Osteocyte (in vitro differentiated cells): Measurements from ENCODE around the gene COL23A1. TPM values are rescaled to one million over a fixed set of nuclear protein-coding genes. Genes with fewer than 3 reads are reported as not detected.

Source experiments
- DNase-seq: peaks from one replicate; pipeline ENCODE4 v3.0.0; 2021; ENCODE audit warnings: mixed read lengths; ENCODE audit not compliant: unreplicated experiment; ENCODE audit errors: extremely low spot score
- H3K27ac Mint-ChIP-seq: one replicate; pipeline ENCODE4 v1.8.0; 2021; ENCODE audit warnings: mild to moderate bottlenecking, mixed read lengths; ENCODE audit not compliant: unreplicated experiment
- H3K27me3 Mint-ChIP-seq: one replicate; pipeline ENCODE4 v1.8.0; 2021; ENCODE audit warnings: mixed read lengths; ENCODE audit not compliant: unreplicated experiment
- H3K36me3 Mint-ChIP-seq: one replicate; pipeline ENCODE4 v1.8.0; 2021; ENCODE audit warnings: mixed read lengths; ENCODE audit not compliant: unreplicated experiment
- H3K4me1 Mint-ChIP-seq: one replicate; pipeline ENCODE4 v1.8.0; 2021; ENCODE audit warnings: mixed read lengths; ENCODE audit not compliant: unreplicated experiment
- H3K4me3 Mint-ChIP-seq: one replicate; pipeline ENCODE4 v1.8.0; 2021; ENCODE audit warnings: mild to moderate bottlenecking, moderate library complexity, mixed read lengths; ENCODE audit not compliant: unreplicated experiment
- H3K9me3 Mint-ChIP-seq: one replicate; pipeline ENCODE4 v1.8.0; 2021; ENCODE audit warnings: mixed read lengths; ENCODE audit not compliant: unreplicated experiment
- CTCF ChIP-seq: fragments of 200-600 bp; sonication (generic); IDR thresholded peaks from 2 replicates; pipeline ENCODE4 v1.5.0; 2021; ENCODE audit warnings: antibody characterized with exemption, mild to moderate bottlenecking, moderate library complexity
- total RNA-seq: library from RNA; stranded (reverse); gene quantifications from 2 replicates; pipeline ENCODE4 v1.2.1, GENCODE V29; 2021

The COL23A1 gene
- total RNA-seq, 1 donor from 2014 or later: not detected

- H3K9me3 Mint-ChIP-seq: no peaks in the 10 kb centered on the region
- DNase-seq: no peak
- no peak overlapping the region for H3K4me3 Mint-ChIP-seq
- no peaks in the 10 kb centered on the region for H3K27me3 Mint-ChIP-seq
- no peaks in the 10 kb centered on the region for H3K4me1 Mint-ChIP-seq
- no peaks in the 10 kb centered on the region for H3K36me3 Mint-ChIP-seq
- no peak overlapping the region for H3K27ac Mint-ChIP-seq
- TF ChIP-seq CTCF: no peak
These were observed 44.1 kb downstream of the COL23A1 start for GRCh38 chr5:178545941-178546674.

GRCh38 chr5:178545176-178545575, 45.0 kb downstream of the COL23A1 start:
- DNase-seq: no peak
- Mint-ChIP-seq H3K27me3 (no peaks in the 10 kb centered on the region), H3K27ac (no peak overlapping the region), H3K4me3 (no peak overlapping the region), H3K9me3 (no peaks in the 10 kb centered on the region), H3K4me1 (no peaks in the 10 kb centered on the region), H3K36me3 (no peaks in the 10 kb centered on the region)
- TF ChIP-seq CTCF: no peak

- Mint-ChIP-seq H3K9me3 (no peaks in the 10 kb centered on the region), H3K27ac (no peak overlapping the region), H3K4me3 (no peak overlapping the region), H3K36me3 (no peaks in the 10 kb centered on the region), H3K27me3 (no peaks in the 10 kb centered on the region), H3K4me1 (no peaks in the 10 kb centered on the region)
- TF ChIP-seq CTCF: no peak
- DNase-seq: no peak
These were observed 45.9 kb downstream of the COL23A1 start for GRCh38 chr5:178544166-178544834.

- DNase-seq: no peak
- Mint-ChIP-seq H3K9me3 (no peaks in the 10 kb centered on the region), H3K27ac (no peak overlapping the region), H3K4me3 (no peak overlapping the region), H3K4me1 (no peaks in the 10 kb centered on the region), H3K36me3 (no peaks in the 10 kb centered on the region), H3K27me3 (no peaks in the 10 kb centered on the region)
- TF ChIP-seq CTCF: no peak
These were observed 47.7 kb downstream of the COL23A1 start for GRCh38 chr5:178542455-178542854.

GRCh38 chr5:178540526-178540925, 49.7 kb downstream of the COL23A1 start:
- H3K36me3 Mint-ChIP-seq: no peaks in the 10 kb centered on the region
- no peaks in the 10 kb centered on the region for H3K4me1 Mint-ChIP-seq
- TF ChIP-seq CTCF: no peak
- H3K9me3 Mint-ChIP-seq: no peaks in the 10 kb centered on the region
- no peaks in the 10 kb centered on the region for H3K27me3 Mint-ChIP-seq
- no peak for DNase-seq
- H3K4me3 Mint-ChIP-seq: no peak overlapping the region
- no peak overlapping the region for H3K27ac Mint-ChIP-seq
